ENCODE data around the gene TNFRSF18.

The TNFRSF18 gene

DNA sequence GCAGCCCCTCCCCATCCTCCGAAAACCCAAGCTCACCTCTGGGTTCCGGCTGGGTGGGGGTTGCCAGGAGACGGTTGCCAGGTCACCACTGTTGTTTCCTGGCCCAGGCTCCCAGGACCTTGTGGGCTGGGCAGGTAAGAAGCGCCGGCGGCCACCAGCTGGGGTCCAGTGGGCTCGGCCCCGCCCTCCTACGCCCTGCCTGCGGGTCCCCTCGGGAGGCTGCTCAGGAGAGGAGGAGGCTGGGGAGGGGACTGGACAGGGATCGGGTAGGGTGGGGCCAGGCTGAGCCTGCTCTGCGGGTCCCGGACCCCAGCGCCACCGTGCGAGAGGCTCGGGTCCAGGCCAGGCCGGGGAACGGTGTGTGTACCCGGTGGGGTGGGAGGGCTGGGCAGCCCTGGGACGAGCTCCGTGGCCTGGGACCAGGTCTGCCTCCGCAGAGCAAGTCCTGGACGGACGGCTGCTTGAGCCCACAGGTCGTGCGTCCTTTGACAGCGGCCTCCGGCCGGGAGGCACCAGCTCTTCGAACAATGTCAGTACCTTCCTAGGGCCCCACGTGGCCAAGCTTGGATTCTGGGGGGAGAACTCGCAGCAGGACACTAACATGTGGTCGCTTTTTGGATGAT, 32.5 kb downstream of the TNFRSF18 start, which contains the start of gene TTLL10:
Gene TTLL10, plus strand, starts transcription at position 88 of the 623 bp plus-strand sequence. CDS start 5,336 bp downstream, outside the sequence.
- DNase-seq: no peak

DNA sequence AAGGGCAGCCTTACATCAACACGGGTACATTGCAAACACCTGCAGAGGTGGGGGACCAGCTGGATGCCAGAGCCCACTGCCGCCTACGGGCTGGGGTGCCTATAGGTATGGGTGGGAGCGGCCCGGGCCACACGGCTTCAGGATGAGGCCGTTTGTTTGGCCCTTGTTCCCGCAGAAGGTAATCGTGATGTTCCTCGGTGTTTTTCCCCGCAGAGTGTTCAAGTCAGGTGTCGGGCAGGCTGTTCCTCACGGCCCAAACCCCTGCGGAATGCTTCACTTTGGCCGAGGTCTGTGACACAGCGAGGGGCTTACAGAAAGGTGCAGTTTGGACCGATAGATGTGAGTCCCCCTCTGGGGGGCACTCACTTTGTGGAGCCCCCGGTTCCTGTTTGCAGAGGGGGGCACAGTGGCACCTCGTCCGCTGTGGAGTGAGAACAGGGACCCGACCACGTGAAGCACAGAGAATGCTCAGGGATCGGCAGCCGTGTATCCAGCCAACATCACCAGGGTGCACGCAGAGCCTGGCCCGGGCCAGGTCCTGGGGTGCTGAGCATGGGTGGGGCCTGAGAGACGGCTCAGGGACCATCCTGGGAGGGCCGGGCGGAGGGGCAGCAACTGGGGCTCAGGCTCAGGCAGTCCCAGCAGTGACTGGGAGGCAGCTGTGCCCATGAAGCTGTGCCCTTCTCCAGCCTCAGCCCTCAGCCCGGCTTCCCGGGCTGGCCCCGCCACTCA, 33.2 kb downstream of the TNFRSF18 start:
- DNase-seq: no peak

DNA sequence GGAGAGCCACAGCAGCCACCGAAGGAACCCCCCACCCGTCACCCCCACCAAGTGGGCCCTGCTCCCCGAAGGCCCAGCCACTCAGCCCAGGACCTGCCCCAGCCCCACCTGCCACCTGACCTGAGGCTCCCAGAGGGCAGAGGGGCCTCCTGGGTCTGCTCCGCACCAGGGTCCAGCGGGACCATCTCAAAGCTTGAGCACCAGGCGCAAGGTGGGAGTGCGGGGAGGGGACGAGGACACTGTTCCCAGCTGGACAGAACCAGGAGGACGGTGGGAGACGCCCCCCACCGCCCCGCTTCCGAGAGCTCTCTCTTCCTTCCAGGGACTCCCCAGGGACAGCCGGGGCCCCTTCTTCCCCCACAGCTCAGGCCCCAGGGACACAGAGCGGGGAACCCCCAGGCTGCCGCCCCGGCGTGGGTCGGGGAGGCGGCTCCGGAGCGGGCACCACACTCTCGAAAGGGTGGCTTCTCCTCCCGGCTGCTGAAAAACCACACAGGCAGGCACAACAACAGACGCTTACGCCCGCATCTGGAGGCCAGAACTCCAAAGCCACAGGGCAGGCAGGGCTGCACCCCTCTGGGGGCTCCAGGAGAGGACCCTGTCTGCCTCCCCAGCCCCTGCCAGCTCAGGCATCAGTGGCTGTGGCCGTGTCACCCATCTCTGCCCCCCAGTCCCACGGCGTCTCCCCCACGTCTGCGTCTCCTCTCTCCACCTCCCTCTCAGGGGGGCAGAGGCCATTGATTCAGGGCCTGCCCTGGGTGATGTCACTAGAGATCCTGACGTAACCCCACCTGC, 34.6 kb downstream of the TNFRSF18 start:
- DNase-seq: no peak

DNA sequence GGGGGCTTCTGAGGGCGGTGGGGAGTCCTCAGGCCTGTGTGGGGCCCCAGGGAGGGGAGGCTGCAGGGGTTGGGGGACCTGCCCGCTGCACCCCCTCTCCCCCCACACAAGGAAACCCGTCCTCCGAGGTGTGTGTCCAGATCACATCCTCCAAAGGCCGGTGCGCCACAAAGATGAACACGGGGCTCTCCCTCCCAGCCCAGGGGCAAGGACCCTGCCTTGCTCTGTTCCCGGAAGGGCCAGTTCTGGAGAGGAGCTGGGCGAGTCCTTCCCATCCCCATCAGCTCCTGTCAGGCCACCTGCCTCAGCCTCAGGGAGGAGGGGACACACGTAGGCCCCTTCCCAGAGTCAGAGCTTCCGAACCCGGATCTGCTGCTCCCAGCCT, 35.2 kb downstream of the TNFRSF18 start:
- DNase-seq: no peak

DNA sequence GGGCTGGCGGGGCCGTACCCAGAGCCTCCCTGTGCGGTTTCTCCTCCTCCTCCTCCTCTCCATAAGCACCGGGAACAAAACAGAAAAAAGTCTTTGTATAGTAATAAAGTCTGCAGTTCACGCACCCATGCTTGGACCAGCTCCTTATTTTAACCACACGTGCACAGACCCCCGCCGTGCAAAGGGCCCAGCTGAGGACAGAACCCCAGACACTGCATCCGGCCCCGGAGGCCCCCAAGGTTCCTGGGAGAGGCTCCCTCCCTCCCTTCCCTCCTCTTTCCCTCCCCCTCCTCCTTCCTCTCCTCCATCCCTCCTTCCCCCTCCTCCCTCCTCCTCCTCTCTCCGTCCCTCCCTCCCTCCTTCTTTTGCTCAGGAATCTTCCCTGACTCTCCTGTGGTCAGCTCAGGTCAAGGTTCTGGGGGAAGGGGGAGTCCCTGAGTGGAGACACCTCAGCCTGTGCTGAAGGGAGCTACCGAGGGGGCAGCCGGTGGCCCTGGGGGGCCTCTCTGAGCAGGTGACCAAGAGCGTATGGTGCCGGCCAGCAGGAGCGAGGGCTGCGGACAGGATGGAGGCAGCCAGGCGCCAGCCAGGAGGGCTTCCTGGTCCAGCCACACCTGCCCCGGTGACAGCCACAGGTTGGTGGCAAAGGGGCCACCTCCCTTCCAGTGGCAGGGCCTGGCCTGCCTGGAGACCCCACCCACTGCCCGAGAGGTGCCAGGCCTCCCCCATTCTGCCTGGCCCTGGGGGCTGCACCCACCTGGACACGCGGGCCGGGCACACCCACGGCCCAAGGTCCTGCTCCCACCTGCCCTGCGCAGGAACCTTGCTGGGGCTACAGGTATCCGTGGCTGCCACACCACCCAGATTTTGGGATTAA, 35.9 kb downstream of the TNFRSF18 start:
- DNase-seq: no peak

DNA sequence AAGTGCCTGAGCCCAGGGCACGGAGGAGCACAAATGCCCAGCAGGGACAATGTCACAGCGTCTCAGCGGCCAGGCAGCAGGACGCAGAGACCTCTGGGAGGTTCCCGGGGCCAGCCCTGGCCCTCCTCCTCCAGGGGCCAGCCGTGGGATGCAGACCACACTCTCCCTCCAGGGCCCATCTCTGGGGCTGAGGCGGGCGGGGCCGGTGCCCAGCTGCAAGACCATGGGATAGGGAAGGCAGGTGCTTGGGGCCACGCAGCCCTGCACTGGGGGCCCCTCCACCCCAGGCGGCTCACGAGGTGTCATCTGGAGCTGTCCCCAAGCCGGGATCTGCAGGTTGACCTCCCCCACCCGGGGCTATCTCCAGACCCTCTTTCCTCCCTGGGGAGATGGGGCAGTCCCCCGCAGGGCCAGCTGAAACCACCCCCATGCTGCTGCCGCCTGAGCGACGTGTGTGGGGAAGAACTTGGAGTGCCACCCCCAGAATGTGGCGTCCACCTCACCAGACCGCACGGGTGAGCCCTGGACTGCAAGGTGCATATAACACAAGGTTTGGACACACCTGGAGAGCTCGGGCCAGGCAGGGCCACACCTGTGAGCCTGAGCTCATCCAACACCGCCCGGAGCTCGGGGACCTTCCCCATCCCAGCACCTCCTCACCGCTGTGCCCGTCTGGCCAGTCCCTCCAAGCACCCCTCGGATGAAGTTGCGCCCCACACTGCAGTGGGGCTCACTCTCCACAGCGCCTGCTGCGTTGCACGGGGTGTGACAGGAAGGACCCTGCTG, 36.8 kb downstream of the TNFRSF18 start:
- DNase-seq: no peak

DNA sequence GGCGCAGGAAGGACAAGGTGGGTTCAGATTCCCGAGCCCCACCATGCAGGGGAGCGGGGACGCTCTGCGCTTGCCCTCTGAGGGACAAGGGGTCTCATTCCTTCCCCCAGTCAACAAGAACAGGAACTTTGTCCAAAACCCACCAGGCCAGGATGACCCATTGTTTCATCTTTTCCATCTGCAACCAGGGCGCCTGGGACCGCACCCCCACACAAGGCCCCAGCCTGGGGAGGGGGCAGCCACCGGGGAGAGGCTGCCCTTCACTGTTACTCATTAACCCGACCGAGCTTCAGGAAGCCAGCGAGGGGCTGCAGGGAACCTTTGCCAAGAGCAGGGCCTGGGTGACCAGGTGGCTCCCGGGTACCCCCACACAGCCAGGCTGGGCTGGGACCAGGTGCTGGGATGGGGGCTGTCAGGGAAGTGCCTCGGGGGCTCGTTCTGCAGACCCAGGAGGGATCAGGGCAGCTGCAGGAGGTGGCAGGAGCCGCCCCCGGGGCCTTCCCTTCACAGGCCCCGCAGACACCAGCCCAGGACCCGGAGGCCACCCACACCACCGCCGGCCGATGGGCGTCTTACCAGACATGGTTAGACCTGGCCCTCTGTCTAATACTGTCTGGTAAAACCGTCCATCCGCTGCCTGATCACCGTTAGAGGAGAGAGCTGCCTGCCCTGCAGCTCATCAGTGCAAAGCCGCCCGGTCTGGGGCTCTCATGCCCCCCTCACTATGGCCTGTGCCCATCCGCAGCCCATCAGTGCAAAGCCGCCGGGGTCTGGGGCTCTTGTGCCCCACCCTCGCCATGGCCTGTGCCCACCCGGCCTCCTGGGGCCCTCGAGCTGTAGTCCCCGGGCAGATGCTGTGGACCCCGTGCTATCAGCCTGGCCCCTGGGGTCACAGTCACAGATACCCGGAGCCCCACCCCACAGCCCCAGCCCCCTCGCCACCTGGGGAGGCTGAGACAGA, 37.7 kb downstream of the TNFRSF18 start:
- no peak for DNase-seq

DNA sequence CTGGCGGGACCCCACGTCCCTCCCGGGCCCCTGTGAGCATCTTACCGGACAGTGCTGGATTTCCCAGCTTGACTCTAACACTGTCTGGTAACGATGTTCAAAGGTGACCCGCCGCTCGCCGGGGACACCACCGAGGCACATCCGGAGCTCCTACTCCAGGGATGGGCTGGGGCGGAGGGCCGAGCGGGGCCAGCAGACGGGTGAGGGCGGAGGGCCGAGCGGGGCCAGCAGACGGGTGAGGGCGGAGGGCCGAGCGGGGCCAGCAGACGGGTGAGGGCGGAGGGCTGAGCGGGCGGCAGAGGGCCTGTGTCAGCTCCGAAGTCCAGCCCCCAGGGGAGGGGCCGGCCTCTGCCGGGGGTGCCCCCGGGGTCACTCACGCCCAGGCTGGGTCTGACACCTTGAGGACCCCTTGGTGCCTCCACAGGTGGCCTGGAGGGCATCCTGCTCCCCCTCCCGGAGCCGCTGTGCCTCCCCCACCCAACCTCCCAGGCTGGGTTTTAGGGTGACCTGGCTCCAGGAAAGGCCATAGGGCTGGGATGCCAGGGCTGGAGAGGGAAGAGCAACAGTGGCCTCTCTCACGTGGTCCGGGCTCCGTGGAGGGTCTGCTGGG, 38.4 kb downstream of the TNFRSF18 start:
- DNase-seq: no peak

DNA sequence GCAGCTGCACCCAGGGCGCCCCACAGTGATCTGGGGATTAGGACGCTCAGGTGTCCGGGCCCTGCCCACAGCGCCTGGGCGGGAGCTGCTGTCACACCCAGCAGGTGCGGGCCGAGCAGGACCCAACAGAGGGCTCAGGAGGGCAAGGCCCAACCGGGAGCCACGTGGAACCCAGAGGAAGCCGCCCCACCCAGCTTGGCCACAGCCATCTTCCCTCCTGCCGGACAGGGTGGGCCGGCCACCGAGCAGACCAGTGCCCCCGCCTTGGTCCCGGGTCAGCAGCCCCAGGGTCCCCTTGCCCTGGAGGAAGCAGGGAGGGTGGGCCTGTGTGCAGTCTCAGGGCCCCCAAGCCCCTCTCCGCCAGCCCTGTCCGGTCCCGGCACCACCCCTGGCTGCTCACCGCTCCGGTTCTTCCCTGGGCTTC, 39.0 kb downstream of the TNFRSF18 start:
- DNase-seq: no peak

DNA sequence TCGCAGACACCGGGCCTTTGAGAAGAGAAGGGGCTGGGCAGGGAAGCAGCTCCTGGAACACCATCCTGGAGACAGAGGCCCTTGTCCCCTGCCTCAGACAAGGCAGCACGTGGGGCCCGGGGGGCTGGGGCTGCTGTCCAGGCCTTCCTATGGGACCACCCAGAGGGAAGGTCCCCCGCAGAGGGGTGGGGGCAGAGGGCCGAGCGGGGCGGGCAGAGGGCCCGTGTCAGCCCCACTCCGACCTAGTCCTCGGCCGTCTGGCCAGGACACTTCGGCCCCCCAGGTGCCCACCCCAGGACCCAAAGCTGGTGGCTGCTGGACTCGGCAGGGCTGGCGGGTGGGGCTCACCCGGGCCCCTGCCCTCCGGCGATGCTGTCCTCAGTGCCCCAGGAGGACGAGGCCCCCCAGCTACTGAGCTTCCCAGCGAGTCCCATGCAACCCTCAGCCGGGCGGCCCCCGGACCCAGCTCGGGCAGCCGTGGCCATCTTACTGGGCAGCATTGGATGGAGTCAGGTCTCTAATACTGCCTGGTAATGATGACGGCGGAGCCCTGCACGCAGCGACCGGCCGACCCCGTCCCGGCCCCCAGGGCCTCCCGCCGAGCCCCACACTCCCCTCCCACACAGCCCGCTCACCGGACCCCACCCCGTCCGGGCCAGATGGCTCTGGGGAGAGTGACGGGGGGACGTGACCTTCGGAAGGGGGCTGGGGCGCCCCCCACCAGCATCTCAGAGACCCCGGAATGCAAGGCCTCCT, 39.6 kb downstream of the TNFRSF18 start:
- DNase-seq: no peak

DNA sequence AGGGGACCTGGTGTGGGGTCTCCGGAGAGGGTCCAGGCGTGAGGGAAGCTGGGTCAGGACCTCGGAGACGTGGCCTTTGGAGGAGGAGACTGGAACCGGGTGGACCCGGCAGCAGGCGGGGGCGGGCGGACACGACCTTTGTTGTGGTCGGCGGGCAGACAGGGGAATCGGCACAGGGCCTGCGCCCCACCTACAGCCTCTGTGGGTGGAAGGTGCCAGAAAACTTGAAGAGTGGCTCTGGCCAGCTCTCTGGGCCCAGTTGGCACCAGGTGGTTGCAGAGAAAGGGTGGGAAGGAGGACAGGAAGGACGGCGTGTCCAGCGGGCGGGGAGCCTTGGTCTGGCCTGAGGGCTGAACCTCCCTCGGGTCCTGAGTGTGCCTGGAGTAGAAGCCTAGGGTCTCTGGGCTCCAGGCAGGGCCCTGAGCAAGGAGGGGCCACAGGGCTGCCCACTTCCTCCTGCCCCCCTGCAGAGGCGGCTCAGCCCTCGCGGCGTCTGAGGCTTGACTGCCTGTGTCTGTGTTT, 40.4 kb downstream of the TNFRSF18 start:
- DNase-seq: no peak

DNA sequence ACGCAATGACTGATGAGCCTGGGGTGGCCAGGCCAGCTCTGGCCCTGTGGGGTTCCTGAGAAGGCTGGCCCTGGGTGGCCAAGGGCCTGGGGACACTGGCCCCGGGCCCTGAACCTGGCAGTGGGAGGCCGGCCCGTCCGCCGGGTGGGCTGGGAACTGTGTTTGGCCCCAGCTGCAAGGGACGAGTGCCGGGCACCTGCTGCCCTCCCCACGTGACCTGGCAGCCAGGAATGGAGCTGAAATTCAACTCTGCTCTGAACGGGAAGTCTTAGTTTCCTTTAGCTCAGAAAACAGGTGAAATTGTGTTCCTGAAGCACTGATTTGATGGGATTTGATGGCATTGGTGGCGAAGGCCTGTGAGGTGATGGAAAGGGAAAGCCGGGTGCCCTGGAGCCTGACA, 40.9 kb downstream of the TNFRSF18 start:
- no peak for DNase-seq

DNA sequence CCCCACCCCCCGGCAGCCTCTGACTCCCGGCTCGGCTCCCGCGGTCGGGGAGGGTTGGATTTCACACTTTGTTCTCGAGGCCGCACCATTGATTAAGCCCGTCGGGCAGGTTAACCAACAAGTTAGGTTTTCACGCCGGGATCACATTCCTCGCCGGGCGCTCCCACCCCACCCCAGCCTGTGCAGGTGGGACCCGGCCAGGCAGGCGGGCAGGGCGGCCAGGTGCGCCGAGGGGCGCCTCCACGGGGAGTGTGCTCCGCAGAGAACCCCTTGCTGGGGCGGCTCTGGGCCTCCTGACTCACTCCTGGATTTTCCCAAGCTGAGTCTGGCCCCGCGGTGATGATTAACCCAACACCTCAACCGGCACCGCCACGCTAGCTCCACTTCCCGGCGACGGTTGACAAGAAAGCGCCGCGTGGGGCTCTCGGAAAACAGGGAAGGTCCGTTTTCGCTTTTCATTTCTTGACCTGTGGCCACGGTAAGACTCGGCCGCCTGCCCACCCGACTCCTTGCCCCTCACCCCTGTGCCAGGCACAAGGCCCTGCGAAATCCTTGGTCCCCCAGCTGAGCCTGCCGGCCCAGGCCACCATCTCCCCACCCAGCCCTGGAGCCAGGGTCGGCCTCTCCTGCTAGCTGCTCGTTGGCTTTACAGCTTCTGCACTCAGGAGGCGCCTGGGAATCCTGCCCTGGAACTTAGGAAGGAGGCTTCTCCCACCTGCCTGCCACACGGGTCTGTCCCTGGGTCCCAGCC, 41.5 kb downstream of the TNFRSF18 start:
- DNase-seq: no peak

DNA sequence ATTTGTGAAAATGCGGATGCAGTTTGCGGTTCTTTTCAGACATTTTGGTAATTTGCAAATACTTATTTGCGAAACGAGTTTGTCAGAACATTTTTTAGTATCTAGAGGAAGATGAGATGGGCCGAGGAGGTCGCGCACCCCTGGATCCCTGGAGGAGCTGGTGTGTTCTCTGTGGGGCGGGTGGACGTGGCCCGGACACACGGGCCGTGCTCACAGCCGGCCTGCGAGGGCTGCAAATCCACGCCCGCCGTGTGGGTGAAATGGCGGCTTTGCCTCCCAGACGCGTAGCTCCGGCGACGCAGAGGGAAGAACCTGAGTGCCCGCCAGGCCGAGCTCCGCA, 42.1 kb downstream of the TNFRSF18 start:
- no peak for DNase-seq

DNA sequence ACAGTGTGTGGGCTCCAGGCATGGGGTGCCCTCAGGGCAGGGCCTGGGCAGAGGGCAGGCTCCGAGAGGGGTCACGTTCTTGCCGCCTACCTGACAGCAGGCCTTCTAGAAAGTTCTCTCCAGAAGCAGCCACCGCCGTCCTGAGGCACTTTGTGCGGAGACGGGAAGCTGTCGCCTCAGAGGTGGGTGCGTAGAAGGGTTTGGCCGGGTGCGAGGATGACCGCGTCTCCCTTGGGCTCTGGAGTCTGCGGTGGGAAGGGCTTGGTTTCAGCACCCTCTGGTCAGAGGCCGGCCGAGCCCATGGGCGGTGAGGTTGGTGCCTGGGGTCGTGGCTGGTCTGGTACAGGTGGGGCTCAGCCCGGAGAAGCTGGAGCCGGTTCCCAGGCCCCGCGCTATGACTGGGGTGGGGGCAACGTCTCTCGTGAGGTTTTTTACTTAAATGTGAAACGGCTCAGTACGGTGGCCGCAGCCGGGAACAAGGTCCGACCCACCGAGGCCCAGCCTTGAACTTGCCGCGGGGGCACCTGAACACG, 42.8 kb downstream of the TNFRSF18 start:
- DNase-seq: no peak

DNA sequence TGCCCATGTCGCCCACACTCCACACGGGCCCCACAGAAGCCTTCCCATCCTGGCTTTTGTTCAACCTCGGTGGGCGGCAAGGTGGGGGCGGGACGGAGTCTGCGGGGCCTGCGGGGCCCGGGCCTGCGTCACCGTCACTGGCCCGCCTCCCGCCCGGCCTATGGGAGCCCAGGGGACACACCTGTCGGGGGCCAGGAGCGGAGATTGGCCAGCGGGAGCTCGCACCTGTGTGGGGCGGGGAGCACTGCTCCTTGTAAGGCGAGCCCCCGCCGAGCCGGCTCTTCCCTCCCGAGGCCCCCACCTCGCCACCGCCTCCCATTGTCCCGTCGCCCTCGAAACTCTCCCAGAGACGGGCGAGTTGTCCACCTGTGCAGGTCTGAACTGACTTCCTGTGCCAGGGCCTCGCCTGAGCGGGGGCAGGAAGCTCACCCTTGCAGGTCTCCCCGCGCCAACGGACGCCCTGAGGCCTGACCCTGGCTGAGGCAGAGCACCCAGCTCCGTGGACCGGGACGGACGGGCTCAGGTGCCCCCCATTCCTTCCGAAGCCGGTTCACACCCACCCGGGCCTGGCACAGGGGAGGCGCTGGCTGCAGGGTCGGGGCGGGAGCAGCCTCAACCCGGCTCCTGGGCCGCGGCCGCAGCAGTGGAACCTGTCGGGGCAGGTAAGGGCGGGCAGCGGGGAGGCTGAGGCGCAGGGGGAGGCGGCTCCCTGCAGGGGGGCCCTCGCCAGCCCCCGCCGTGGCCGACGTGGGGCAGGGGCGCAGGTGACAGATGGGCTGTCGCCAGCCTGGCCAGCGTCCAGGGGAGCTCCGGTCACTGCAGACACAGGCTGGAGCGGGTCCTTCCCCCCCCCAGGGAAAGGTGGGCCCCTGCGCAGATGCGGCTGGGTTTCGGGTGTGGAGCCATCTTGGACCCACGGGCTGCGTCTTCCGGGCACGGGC, 43.5 kb downstream of the TNFRSF18 start:
- no peak for DNase-seq

DNA sequence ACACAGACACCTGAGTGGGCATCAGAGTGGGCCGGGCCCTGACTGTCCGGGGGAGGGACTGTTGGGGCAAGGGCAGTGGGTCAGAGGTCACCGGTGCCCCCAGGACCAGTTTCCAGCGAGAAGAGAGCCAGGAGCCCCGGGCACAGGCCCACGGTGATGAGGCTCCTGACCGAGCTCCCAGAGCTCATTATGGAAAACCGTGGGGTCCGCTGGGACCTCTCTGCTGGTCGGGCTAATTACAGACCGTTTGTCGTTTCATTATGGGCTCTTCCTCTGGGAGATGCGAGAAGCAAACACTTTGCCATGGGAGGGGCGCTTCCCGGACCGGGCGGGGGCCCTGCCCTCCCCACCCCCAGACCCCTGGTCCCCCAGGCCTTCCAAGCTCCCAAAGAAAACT, 44.7 kb downstream of the TNFRSF18 start:
- DNase-seq: no peak

Measured in hematopoietic multipotent progenitor cell treated with erythropoietin and hydrocortisone succinate and interleukin-3 and kit ligand, for 4 days (in vitro differentiated cells).